Activated CD4-positive, alpha-beta T cell treated with anti-CD3 and anti-CD28 coated beads, Interleukin-2, Interleukin-6, amounts not matched to agents 100 ng/mL and 50 ng/mL, durations not matched to agents 16 hours and 8 hours (primary cell): ENCODE results near the gene WHRN.
A peak's percentile ranks its signal among the peaks of the same experiment; 100 is the strongest.

Source experiments
- DNase-seq: peaks from one replicate; pipeline ENCODE4 v3.0.0-alpha.2; 2020

WHRN gene

GRCh38 chr9:114491430-114492003, 13.8 kb downstream of the WHRN start:
- no peak for DNase-seq

DNA sequence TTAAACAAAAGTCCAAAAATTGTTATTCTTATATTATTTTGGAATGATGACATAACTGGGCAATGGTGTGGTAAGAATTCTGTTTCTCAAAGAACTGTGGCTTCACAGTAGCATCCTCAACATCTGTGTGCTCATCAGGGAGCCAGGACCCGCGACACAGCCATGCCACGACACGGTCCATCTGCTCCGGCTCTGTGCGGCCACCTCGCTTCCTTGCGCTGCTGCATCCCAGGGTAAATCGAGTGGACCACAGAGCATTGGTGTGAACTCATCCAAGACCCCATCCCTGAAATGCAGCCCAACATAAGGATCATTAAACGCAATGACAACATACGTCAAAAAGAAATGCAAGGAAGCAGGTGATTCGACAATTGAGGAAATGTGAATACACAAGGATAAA, 15.3 kb downstream of the WHRN start:
- no peak for DNase-seq

DNA sequence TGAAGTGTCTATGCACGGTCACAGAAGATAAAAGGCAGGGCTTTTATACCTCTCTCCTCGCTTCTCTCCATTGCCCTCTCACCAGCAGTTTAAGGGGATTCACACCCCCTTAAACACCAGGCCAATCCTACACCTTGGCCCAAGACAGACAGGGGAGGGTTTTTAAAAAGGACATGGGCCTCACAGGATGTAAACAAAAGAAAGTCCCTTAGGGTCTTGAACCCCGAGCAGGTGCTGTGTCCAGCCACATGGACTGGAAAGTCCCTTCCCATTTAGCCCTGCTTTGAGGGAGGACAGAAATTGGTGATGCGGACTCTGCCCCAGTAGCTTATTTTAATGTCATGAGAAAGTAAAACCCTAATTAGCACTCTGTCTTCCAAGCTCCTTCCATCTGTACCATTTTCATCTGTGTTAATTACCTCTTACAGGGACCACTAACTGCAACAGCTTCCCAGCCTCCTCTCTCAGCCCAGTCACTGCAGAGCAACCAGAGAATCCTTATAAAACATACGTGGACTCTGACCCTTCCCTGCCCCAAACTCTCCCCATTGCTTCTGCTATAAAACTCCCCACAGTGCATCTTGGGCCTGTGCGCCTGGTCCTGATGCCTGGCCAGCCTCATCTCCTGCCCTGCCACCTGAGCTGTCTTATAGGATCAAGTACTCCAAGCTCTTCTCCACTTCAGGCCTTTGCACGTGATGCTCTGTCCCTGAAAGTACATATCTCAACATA, 16.7 kb downstream of the WHRN start:
- DNase-seq: no peak

- DNase-seq: peak; percentile 84
Measured at GRCh38 chr9:114487607-114488300, 17.5 kb downstream of the WHRN start.

DNA sequence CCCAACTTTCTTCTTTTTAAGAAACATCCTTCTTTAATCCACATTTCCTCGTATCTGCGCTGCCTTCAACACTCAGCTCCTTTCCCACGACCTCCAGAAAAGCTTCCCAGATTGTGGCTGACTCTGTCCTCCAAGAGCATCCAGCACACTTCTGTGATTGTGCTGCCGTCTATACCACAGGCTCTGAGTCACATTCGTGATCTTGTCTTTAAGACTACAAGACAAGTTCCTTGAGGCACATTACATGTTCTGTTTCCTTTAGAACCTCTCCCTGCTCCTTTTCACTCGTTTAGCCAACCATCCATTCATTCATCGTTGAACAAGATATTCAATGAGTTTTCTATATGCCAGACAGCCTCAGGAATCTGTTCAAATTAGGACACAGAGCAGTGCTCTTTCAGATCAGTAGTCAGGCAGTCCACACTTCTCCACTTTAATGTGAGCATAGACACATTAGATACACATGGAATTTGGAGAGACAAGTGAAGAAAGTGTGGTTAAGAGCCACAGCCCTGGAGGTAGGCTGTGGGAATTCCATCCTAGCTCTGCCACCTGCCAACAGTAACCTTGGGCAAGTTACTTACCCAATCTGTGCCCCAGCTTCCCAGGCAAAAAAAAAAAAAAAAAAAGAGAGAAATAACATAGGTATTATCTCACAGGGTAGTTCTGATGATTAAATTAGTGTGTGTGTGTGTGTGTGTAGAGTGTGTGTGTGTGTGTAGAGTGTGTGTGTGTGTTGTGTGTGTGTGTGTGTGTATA, 18.9 kb downstream of the WHRN start:
- no peak for DNase-seq

- DNase-seq: peak; percentile 85
Measured at GRCh38 chr9:114484854-114485443, 20.3 kb downstream of the WHRN start.

DNA sequence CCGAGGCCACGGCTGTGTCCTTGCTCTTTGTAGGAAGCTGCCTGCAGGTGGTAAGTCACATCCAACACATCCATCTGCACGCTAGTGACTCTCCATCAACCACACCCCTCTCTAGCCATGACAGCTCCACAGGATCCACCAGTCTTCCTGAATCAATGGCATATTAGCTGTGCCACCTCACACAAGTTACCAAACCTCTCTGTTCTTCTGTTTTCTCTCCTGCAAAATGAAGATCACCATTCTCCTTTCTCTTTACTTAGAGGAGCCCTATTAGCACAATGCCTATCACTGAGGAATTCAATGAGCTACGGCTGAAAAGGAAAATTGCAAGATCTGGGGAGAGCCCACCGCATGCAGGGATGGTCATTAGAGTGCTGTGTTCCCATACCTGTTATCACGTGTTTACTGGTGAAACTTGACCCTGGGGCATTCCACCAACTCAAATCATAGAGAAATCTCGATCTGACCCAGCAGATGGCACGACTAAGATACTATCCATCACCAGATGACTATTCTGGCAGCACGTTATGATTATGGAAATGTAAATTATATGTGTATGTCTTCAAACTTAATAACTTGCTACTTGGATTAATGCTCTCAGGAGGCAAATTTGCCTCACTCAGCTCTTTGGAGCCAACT, 20.9 kb downstream of the WHRN start:
- DNase-seq: peak; percentile 57

- DNase-seq: no peak
Measured at GRCh38 chr9:114483499-114483898, 21.8 kb downstream of the WHRN start.

- no peak for DNase-seq
Measured at GRCh38 chr9:114482593-114482992, 22.7 kb downstream of the WHRN start.

- DNase-seq: no peak
Measured at GRCh38 chr9:114481789-114482188, 23.5 kb downstream of the WHRN start.

GRCh38 chr9:114480746-114481435, 24.4 kb downstream of the WHRN start:
- DNase-seq: no peak

DNA sequence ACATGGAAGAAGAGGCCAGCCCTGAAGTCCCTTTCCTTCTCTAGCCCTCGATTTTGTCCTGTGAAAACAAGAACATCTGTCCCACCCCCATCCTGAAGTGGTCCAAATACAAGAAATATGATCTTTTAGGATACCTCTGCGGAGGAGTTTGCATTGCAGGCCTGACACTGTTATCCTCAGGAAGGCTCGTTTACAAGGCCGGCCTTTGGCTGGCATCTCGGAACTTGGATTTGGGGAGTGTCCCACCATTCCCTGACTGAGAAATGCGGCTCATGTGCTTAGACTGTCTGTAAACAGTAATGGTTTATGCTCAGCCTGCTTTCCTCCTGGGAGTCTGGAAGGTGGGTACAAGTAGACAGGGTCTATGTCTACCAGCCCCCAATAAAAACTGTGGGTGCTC, 26.4 kb downstream of the WHRN start:
- DNase-seq: no peak

DNA sequence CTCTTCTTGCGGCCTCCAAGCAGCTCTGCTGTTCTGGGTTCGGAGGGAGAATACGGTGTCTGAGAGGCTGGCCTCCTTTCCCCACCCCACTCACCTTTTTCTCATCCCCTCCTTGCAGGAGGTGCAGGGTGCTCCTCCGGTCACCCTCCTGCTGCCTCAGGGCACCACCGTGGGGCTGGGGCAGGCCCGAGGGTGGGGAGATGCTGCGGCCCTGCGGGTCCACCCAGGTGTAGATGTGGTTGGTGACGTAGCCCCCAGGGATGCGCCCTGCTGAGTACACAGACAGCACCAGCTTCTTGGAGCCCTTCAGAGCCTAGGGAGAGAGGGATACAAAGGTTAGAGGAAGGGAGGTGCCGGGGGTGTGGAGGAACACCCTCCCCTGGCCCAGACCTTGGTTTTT, 26.8 kb downstream of the WHRN start:
- no peak for DNase-seq

- no peak for DNase-seq
Measured at GRCh38 chr9:114477642-114478041, 27.6 kb downstream of the WHRN start.

DNA sequence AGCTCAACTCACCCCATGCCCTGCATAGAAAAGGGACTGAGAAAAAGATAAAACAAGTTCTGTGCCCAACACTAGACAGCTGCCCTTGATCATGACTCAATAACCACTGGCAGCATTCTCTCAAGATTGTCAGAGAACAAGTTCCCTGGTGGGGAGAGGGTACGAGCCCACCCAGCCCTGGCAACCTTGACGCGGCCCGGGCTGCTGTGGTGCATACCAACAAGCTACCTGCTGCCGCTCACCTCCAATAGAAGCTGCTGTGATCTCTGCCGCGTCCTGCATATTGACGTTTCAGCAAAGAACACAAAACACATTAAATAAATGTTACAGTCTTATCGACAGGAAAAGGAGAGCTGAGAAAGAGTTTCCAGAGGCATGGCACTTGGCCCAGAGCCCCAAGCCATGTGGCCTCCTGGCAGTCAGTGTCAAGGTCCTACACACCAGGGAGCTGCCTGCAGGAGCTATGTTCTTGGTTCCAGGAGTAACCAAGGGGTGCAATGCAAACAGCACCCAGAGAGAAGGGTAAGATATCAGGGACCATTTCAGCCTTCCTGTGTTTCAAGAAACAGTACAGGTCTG, 28.3 kb downstream of the WHRN start:
- no peak for DNase-seq

DNA sequence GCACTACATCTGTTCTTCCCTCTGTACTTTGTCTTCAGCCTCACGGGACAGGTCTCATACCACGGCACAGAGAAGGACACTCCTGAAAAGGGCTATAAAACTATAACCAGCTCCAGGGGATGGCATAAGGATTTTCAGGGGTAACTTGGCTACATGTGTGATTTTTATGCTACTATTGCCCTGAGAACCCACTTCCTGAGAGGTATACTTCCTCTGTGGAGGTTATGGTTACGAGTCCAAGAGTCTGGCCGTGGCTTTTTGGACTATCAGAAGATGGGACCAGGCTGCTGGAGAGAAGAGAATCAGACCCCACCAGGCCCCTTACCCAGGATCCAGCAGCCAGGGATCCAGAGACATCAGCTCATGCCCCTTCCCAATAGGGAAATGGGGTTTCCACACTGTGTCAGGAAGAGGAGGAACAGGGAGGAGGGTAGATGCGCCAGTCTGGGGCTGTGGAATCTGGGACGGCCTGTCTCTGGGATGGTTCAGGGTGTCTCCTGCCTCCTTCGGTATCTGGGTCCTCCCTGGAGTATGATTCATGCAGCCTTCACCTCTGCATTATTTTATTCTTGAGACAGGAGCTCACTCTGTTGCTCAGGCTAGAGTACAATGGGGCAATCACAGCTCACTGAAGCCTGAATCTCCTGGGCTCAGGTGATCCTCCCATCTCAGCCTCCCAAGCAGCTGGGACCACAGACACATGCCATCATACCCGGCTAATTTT, 29.7 kb downstream of the WHRN start:
- no peak for DNase-seq

DNA sequence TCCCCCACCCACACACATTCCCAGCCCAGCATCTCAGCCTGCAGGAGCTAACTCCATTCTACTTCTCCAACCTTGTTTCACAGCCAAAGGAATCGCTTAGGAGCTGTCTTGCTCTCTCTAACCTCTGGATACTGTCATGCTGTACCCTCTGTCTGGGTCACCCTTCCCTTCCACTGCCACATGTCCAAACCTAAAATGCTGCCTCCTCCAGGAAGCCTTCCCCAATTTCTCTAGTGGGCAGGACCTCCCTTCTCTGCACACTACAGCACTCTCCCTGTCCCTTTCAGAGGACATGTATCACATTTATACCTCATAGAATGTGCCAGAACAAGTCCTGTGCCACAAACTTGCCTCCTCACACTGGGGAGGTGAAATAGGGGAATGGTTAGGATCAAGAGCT, 30.8 kb downstream of the WHRN start:
- no peak for DNase-seq

DNA sequence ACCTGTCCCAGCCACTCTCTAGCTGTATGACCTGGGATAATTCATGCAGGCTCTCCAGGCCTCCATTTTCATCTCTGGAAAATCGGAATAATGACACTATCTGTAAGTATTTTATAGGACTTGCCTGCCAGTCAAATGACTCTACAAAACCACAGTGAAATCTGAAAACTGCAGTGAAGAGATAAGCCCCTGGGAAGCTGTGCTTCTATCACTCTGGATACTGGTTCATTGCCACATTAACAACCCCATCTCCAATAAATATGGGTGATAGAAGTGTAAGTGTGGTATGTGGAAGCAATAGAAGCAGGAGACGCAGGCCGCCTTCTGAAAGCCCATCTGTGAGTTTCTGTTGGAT, 31.8 kb downstream of the WHRN start:
- DNase-seq: no peak

GRCh38 chr9:114472765-114473446, 32.4 kb downstream of the WHRN start:
- DNase-seq: no peak

GRCh38 chr9:114471157-114471556, 34.1 kb downstream of the WHRN start:
- DNase-seq: no peak
